HG03103 (cell line): ENCODE results near the gene KIRREL3.

Experiments
- ATAC-seq: cut with Tn5 transposase; IDR thresholded peaks from one replicate; pipeline ENCODE4 v1.9.1; 2021; ENCODE audit warnings: low read depth; ENCODE audit not compliant: unreplicated experiment

The KIRREL3 gene

DNA sequence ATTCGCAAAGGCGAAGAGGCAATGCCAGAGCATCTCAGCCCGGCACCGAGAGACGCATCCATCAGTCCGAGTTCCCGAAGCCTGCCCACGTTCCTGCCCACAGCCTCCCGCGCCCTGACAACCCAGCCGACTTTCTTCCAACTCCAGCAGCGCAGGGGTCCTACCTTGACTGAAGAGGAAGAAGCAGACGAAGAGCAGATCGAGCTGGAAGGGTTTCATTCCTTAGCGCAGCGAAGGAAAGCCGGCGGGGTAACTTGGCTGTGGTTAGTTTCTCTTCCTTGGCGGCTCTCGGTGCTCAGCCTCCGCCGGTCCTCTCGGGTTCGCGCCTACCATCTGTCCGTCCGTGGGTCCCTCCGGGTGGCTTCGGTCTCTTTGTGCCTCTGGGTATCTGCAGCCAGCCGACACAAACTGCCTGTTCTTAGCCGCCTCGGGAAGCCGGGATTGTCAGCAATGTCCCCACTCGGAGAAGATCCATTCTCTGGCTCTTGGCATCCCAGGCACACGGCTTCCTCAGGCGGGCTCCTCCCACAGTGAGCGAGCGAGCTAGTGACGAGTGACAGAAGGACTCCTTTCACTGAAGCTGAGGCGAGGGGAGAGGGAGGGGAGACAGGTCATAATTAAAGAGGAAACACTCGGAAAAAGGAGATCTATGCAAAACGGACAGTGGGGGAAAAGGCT is at the start of gene KIRREL3:
Gene KIRREL3 (minus strand): TSS at position 480 of the 678 bp plus-strand sequence.
- no peak for ATAC-seq

DNA sequence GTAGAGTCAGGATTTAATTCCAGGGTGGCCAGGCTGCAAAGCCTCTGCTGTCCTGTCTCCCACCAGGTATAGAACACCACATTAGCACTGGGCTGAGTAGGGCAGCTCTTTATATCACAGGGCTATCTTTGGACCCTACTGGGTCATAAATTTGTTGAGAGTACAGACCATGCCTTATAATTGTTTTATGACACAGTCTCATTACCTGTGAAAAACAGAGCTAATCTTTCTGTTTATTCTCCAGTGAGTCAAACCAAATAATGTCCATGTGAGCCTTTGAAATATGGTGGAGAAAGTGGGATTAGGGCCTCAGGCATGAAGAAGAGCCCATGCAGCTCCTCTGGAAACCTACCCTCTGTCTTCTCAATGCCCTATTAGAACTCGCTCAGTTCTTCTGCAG is 49.6 kb upstream of the KIRREL3 start:
- ATAC-seq = no peak

DNA sequence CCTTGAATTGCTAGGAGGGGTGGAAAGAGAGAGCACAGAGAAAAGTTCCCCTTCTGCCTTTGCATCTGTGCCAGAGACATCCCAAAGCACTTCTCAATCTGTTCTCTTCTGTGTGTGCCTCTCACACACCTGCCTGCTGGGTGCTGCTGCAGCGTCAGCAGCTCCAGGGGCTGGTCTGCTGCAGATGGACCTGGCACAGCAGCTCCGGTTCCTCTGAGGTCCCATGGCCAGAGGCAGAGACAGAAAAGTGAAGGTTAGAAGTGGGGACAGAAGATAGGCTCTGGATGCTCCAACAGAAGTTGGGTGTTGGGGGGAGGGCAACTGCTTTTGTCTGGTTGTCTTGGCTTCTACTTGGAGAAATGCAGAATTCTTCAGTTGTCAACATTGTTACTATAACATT is 48.9 kb upstream of the KIRREL3 start:
- ATAC-seq = no peak

DNA sequence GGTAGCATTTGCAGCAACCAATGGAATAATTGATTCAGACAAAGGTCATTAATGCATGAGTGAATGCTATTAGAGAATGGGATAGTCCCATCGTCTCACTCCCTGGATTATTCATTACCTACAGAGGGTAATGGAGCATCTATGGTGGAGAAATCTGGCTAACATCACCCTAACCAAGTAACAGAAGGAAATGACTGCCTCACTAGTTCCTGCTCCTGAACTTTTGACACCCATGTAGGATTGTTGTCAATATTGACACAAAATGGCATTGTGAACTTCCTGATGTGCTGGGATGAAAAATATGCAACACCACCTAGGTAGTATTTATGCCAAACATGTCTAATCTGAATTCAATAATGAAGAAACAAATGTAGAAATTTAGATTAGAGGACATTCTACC is 44.0 kb upstream of the KIRREL3 start:
- no peak for ATAC-seq

DNA sequence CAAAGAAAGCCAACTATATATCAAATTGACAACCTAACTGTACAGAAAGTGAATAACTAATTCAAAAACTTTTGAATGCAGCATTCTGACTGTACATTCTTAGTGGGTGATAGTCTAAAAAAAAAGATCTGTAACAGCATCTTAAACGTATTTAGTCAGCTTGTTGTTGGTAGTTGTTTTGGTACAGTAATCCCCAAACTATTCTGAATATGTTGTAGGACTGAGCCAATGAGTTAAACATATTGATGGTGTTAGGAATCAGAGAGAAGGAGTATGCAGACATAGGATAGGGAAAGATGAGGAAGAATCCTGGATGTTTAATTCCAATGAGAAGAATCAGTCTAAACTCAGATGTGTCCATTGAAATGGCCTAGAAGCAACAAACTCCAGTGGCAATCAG is 41.9 kb upstream of the KIRREL3 start:
- ATAC-seq = no peak

DNA sequence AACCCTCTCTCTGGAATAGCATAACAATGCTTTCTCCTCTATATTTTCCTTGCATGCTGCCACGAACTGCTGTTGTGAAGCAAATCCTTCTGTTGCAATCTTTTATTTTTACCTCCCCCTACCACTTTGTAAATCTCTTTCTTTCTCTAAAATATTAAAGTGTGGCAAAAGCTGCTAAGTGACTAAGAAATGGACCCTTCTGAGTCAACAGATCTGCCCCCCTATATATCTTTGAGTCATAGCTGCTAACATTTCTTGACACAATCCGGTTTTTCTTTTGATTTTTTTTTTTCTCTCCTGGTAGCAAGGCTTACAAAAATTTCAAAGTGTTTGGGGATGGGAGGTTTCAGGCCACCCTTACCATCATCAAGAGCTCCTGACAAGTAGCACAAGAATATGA is 39.0 kb upstream of the KIRREL3 start:
- no peak for ATAC-seq

DNA sequence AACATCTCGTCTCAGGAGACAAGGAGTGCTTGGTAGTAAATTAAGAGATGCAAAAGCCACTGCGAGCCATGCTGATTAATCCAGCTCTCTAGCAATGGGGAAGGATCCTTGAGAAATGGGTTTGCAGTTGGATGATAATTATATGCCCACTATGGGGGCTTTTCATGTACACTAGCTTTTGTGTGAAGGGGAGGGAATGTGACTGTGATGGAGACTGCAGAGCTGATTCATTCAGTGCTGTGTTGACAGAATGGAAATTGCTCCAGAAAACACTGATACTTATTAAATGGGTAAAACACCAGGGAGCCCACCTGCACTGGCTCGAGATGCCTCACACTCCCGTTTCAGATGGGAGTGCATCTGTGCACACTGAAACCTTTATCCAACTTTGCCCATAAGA is 37.0 kb upstream of the KIRREL3 start:
- no peak for ATAC-seq

DNA sequence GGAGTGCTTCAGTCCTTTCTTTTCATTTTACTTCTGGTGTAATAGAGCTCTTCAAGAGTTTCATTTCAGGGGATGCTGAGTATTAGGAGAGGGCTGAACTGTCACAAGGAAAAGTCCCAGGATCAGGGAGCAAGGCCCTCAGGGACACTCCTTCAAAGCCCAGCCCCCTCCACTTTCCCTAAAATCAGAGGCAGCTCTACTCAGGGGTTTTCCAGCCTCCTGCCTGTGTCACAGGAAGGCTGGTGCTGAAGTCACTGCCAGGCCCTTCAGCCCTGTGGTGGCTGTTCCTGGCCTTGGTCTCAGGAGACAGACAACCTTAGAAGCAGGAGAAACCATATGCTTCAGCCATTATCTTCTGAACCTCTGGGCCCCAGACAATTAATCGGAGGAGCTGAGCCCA is 36.4 kb upstream of the KIRREL3 start:
- no peak for ATAC-seq

DNA sequence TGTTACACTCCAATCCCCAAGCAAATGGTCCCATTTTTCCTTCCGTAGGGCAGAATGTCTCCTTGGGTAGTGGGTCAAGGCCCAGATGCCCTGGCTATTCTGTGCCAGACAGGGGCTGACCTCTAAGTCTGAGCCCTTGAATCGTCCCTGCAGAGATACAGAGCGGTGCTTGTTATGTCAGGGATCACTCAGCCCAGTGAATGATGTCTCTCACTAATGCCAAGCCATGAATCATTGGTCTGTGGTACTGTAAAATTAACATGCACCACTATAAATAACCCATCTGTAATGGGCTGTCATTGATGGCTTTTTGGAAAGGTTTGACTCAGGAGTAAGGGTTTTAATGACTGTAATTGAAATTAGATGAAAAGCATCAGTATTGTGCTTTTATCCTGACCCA is 35.3 kb upstream of the KIRREL3 start:
- ATAC-seq = no peak

DNA sequence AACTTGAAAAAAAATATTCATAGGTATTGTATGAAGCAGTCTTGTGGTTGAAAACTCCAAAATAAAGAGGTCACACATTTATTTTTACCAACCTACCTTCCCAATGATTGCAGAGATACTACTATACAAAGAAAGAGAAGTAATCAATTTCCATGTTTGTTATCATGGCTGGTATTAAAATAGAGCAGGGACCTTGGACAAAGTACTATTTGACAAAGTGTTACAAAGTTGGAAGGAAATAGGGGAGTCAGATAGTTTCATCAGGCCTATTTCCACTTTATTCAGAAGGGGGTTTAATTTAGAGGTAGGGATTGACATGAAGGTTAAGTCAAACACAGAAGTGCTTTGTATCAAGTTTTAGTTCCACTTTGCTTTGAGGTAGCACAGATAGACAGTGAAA is 34.4 kb upstream of the KIRREL3 start:
- no peak for ATAC-seq

DNA sequence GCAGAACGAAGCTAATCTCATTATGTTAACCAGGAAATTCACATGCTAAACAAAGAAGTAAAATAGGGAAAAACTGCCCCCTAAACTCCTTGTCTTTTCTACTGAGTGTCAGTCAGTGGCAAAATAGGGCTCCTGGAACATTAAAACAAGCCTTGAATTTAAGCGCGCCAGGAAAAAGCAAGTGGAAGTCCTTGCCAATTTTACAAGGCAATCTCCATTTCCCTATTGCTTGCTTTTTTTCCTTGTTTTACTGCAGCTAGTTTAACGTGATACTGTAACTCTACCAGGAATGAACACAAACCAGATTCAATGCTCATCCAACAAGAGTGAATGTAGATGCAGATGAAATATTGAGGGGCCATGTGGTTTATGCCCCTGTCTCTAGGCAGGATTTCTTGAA is 28.1 kb upstream of the KIRREL3 start:
- ATAC-seq = no peak

DNA sequence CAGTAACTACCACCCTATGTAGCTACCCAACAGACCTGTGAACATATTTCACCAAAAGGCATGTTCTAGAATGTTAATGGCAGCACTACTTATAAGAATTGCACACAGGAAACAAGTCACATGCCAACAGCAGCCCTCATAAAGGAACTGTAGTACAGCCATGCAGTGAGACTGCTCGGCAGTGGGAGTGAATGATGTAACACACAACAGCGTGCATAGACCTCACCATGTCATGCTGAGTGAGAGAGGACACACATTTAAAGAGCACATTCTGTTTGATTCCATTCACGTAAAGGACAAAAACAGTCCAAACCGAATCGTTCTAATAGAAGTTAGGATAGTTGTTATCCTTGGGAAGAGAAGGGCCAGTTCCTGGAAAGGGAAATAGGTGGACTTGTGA is 27.2 kb upstream of the KIRREL3 start:
- ATAC-seq = no peak

DNA sequence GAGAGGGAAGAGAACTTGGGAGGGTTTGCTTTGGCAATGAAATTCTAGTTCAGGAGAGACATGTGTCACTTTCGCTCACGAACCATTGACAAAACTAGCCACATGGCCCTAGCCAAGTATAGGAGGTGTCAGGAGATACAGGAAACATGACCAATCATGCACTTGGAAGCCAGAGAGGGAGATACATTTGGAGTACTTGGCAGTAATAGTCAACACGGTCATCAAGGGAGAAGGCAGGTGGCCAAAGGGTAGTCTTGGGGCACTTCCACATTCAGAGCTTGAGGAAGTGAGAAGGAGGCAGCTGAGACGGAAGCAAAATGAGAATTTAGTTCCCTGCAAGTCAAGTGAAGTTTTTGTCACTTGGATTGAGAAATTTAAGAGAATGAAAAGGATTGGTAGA is 26.4 kb upstream of the KIRREL3 start:
- no peak for ATAC-seq

DNA sequence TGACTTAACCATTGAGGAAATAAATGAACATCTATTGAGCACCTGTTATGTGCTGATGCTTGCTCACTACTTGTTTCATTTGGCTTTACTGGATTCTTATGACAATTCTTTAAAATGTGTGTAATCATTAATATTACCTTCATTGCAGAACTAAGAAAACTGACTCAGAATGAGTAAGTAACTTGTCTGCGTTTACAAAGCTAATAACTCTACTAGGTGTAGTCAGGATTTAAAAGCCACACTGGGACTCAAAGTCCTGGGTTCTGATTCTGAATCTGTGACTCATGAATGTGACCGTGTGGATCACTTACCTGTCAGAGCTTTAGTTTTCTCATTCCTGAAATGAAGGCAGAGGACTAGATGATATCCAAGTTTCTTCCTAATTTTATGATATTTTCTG is 23.4 kb upstream of the KIRREL3 start:
- no peak for ATAC-seq

DNA sequence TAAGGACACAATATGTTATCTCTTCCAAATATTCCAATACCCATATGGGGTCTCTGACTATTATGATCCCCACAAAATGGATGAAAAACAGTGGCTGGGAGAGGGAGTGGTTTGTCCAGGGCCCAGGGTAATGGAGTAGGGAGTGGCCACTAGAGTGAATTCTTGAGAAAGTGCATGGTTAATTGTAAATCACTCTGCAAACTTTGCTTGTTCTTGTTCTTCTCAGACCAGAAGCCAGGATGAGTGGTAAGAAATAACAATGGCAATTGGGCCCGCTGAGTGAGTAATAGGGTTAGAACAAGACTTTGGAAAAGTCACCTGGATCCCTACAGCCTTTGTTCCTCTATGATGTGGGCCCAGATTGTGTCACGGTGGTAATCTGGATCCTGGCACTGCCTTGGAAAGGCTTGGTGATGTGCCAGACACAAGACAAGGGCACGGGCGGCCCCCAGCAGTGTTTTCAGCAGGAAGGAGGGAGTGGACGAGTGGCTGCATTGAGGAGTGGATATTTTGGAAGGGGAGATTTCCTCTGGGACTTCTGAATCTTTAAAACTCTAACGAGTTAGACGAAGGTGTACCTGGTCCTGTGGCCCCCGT is 18.2 kb upstream of the KIRREL3 start:
- no peak for ATAC-seq

DNA sequence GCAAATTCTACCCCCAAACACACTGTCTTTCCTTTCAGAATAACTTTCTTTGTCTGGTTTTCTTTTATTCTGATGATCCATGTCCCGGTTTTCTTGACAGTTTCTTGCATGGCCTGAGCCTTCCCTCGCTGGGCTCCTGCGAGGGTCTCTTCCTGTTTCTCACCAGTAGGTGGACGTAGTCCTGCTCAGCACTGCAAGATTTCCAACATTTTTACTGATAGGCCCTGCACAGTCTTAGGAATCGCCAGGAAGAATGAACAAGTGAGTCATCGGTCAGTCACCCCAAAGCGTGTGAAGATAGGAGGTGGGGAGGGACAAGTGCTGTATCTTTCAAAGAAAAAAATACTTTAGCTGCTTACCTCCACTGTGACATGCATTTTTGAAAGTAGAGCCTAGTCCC is 16.9 kb upstream of the KIRREL3 start:
- ATAC-seq = no peak

DNA sequence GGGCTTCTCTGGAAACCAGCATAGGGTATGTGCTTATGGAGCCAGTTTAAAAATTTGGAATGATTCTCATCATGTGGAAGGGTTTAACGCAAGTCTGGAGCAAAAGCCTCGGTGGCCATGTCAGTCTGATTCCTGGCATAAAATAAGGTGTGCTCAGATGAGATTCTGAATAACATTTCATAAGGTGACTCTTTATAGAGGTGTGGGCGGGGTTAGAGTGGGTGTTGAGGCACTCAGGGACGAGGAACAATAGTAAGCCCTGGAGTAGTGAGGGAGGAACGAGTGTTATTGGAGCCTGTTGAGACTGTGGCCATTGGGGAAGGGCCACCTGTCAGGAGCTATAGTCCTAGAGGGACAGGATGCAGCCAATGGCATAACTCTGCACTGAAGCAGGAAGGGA is 13.0 kb upstream of the KIRREL3 start:
- ATAC-seq = no peak

DNA sequence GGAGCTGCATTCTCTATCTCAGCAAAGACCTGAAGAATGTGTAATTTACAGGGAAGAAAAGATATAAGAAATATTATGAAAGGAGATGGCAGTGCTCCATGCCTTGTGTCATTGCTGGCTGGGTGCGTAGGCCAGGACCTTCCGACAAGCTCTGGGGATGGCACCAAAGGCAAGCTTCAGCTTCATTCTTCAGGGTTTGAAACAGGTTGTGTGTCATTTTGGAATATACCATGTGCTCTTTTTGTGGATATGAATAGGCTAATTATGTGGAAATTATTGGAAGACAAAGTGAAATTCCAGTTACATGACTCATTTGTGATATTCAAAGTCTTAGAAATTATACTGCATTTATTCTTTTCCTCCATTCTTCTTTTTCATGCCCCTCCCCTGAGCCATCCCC is 5.7 kb upstream of the KIRREL3 start:
- no peak for ATAC-seq

DNA sequence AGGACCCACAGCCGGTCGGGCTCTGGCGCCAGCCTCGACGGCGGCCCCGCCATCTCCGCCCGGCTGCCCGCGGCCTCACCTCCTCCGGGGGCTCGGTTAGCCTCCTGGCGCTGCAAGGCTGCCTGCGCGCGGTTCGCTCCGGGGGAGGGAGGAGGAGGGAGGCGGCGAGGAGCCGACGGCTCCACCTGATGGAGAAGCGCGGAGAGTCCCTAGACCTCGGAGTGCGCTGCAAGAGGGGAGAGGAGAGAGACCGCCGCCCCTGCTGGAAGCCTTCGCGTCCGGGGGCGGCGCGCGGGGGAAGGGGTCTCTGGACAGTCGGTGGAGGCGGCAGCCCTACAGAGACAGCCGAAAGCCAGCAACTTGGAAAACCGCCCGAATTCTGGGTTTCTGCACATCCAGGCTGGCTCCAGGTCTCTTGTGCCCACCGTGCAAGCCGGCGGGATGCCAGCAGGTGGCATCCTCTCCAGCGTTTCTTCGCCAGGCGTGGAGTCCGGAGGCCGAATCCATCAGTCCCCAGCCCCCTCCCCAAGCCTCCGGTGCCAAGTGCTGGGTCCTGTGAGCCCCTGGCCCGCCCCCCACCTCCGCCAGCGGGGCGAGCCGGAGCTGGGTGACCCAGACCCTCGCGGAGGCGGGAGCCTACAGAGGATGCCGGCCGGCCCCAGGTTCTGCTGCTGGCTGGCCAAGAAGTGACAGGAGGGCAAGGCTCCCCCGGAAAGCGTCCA is 2.9 kb upstream of the KIRREL3 start:
- ATAC-seq = no peak

DNA sequence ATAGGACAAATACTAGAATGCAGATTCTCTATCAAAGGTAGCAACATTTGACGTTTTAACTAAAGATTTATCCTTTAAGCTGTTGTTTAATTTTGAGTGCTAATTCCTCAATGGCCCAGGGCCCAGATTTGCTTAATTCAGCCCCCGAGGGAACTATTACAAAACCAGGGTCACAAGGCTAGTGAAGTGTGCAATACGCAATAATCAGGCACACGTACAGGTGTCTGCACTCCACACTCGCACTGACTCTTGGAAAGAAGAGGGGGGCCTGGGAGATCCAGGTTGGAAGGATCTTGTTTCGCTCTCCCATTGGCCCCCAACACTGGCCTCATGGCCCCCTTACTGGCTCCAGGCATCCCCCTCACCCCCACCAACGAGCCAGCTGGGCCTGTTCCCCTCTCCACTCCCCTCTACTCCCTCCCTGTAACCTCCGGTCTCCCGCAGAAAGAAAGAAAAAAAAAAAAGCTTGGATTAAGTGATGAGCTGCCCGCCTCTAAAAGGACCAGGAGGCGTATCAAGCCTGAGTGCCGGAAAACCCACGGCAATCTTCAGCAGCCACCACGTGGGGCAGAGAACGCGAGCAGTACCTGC is 2.2 kb upstream of the KIRREL3 start:
- no peak for ATAC-seq

DNA sequence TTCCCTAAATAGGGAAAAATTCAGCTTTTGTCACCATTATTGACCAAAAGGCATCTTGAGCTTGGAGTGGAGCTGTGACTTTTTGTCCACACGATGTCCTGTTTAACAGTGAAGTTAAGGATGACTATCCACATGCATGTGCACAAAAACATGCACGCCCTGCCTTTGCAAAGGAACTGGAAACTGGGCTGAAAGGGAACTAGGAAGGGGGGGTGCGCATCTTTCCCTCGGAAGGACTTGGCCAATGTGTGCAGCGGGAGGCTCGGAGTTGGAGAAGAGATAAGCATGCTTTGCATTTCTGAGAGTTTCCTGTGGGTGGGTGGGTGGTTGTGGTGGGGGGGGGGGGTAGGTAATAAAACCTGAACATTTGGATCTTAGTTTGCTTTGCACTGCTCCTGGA is 411 bp upstream of the KIRREL3 start:
- no peak for ATAC-seq

DNA sequence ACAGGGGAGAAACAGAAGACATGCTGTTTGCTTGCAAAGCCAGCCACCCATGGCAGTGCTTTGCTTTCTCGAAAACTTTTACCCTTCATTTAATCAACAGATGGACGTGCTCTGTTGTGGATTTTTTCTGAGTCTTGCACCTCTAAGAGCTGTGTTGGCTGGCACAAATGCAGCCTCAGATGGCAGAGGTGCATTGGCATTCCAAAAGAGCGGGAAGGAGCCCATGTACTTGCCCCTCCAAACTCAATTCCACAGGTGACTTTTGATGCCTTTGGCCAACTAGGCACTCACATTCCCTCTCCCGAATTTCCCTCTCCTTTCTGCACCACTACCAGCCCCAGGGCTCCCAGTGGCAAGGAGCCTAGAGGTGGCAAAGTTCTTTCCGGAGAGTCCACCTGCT is 1.2 kb downstream of the KIRREL3 start:
- ATAC-seq = no peak
